H9 (cell line): ENCODE data around the gene CHRM4. TPM values are rescaled to one million over a fixed set of nuclear protein-coding genes. Genes with fewer than 3 reads are reported as not detected.

ENCODE experiments used
- DNase-seq: peaks from one replicate; pipeline ENCODE4 v3.0.0-alpha.2; 2017
- H2AFZ ChIP-seq: one replicate; pipeline ENCODE4 v1.6.1; 2013; ENCODE audit warnings: mild to moderate bottlenecking, low read length, control low read depth, moderate library complexity
- H2AK5ac ChIP-seq: 2 replicates; pipeline ENCODE4 v1.6.1; 2013; ENCODE audit warnings: low read length, control low read depth, mixed read lengths; ENCODE audit not compliant: insufficient read length
- H2BK120ac ChIP-seq: one replicate; pipeline ENCODE4 v1.6.1; 2013; ENCODE audit warnings: low read depth, mild to moderate bottlenecking, low read length, control low read depth, inconsistent platforms; ENCODE audit not compliant: poor library complexity, severe bottlenecking
- H2BK12ac ChIP-seq: 2 replicates; pipeline ENCODE4 v1.6.1; 2013; ENCODE audit warnings: low read length, control low read depth, mixed read lengths, low read depth; ENCODE audit not compliant: insufficient read length
- H2BK15ac ChIP-seq: 2 replicates; pipeline ENCODE4 v1.6.1; 2013; ENCODE audit warnings: low read depth, low read length, control low read depth
- H2BK20ac ChIP-seq: one replicate; pipeline ENCODE4 v1.6.1; 2013; ENCODE audit warnings: low read depth, mild to moderate bottlenecking, low read length, control low read depth, inconsistent platforms; ENCODE audit not compliant: poor library complexity, severe bottlenecking
- H2BK5ac ChIP-seq: 2 replicates; pipeline ENCODE4 v1.6.1; 2013; ENCODE audit warnings: low read length, control low read depth, mixed read lengths; ENCODE audit not compliant: insufficient read length
- H3K14ac ChIP-seq: 2 replicates; pipeline ENCODE4 v1.6.1; 2013; ENCODE audit warnings: low read length, control low read depth; ENCODE audit not compliant: insufficient read depth
- H3K18ac ChIP-seq: 2 replicates; pipeline ENCODE4 v1.6.1; 2013; ENCODE audit warnings: low read depth, mild to moderate bottlenecking, mixed read lengths, low read length, control low read depth; ENCODE audit not compliant: insufficient read length
- H3K23ac ChIP-seq: 2 replicates; pipeline ENCODE4 v1.6.1; 2013; ENCODE audit warnings: low read length, control low read depth, mixed read lengths, low read depth; ENCODE audit not compliant: insufficient read length
- H3K23me2 ChIP-seq: 2 replicates; pipeline ENCODE4 v1.6.1; 2013; ENCODE audit warnings: low read depth, mild to moderate bottlenecking, mixed read lengths, low read length, control low read depth; ENCODE audit not compliant: insufficient read length, poor library complexity, severe bottlenecking
- H3K27ac ChIP-seq: 2 replicates; pipeline ENCODE4 v1.5.1; 2013; ENCODE audit warnings: low read length, control low read depth, mixed read lengths, low read depth; ENCODE audit not compliant: insufficient read length
- H3K27me3 ChIP-seq: 2 replicates; pipeline ENCODE4 v1.6.1; 2013; ENCODE audit warnings: low read length, control low read depth, inconsistent platforms; ENCODE audit not compliant: insufficient read depth
- H3K4ac ChIP-seq: 2 replicates; pipeline ENCODE4 v1.6.1; 2013; ENCODE audit warnings: low read depth, mild to moderate bottlenecking, control low read depth, inconsistent platforms, low read length, moderate library complexity
- H3K4me1 ChIP-seq: 2 replicates; pipeline ENCODE4 v1.6.1; 2013; ENCODE audit warnings: low read length, control low read depth, inconsistent platforms; ENCODE audit not compliant: insufficient read depth
- H3K4me2 ChIP-seq: 2 replicates; pipeline ENCODE4 v1.6.1; 2013; ENCODE audit warnings: low read length, control low read depth, mixed read lengths; ENCODE audit not compliant: insufficient read length, insufficient read depth
- H3K56ac ChIP-seq: 2 replicates; pipeline ENCODE4 v1.6.1; 2013; ENCODE audit warnings: low read depth, mild to moderate bottlenecking, mixed read lengths, low read length, control low read depth; ENCODE audit not compliant: insufficient read length
- H3K79me1 ChIP-seq: 2 replicates; pipeline ENCODE4 v1.6.1; 2013; ENCODE audit warnings: low read depth, mild to moderate bottlenecking, moderate library complexity, low read length, control low read depth, inconsistent platforms; ENCODE audit not compliant: insufficient read depth, poor library complexity, severe bottlenecking
- H3K79me2 ChIP-seq: 2 replicates; pipeline ENCODE4 v1.6.1; 2013; ENCODE audit warnings: low read length, control low read depth, inconsistent platforms; ENCODE audit not compliant: insufficient read depth
- H3K9ac ChIP-seq: 2 replicates; pipeline ENCODE4 v1.6.1; 2013; ENCODE audit warnings: low read length, control low read depth, mixed read lengths; ENCODE audit not compliant: insufficient read length; ENCODE audit errors: extremely low read depth
- H3K9me3 ChIP-seq: one replicate; pipeline ENCODE4 v1.6.1; 2013; ENCODE audit warnings: low read depth, low read length, inconsistent platforms; ENCODE audit not compliant: control insufficient read depth
- H3T11ph ChIP-seq: one replicate; pipeline ENCODE4 v1.6.1; 2013; ENCODE audit warnings: mild to moderate bottlenecking, low read length, control low read depth, inconsistent platforms
- H4K20me1 ChIP-seq: one replicate; pipeline ENCODE4 v1.6.1; 2013; ENCODE audit not compliant: control insufficient read depth, insufficient read length, insufficient read depth
- H4K5ac ChIP-seq: 2 replicates; pipeline ENCODE4 v1.6.1; 2013; ENCODE audit warnings: low read depth, mild to moderate bottlenecking, mixed read lengths, low read length, control low read depth; ENCODE audit not compliant: insufficient read length
- H4K8ac ChIP-seq: replicated peaks from 2 replicates; pipeline ENCODE4 v1.6.1; 2013; ENCODE audit warnings: low read length, control low read depth, mixed read lengths, low read depth; ENCODE audit not compliant: insufficient read length
- H4K91ac ChIP-seq: 2 replicates; pipeline ENCODE4 v1.6.1; 2013; ENCODE audit warnings: low read depth, mild to moderate bottlenecking, moderate library complexity, mixed read lengths, low read length, control low read depth; ENCODE audit not compliant: insufficient read length
- H3K27ac Mint-ChIP-seq, 3 experiments: 2 replicates in 2 of 3; 3 replicates in 1 of 3; pipeline ENCODE4 v1.8.0; 2020 to 2021; ENCODE audit warnings: mixed read lengths in 3 of 3, mild to moderate bottlenecking in 1 of 3, moderate library complexity in 1 of 3
- H3K27me3 Mint-ChIP-seq: 2 replicates; pipeline ENCODE4 v1.8.0; 2021; ENCODE audit warnings: low read depth, mild to moderate bottlenecking, moderate library complexity, mixed read lengths
- H3K36me3 Mint-ChIP-seq, 3 experiments: 2 replicates in 2 of 3; 3 replicates in 1 of 3; pipeline ENCODE4 v1.8.0; 2020 to 2021; ENCODE audit warnings: low read depth in 3 of 3, mixed read lengths in 3 of 3; ENCODE audit not compliant: insufficient read depth in 1 of 3
- H3K4me1 Mint-ChIP-seq, 2 experiments: 2 replicates each; pipeline ENCODE4 v1.8.0; 2020; ENCODE audit warnings: mixed read lengths in 2 of 2
- H3K4me3 Mint-ChIP-seq, 2 experiments: 2 replicates in 1 of 2; 3 replicates in 1 of 2; pipeline ENCODE4 v1.8.0; 2020 to 2021; ENCODE audit warnings: mild to moderate bottlenecking in 2 of 2, mixed read lengths in 2 of 2, moderate library complexity in 1 of 2
- H3K9me3 Mint-ChIP-seq, 2 experiments: 2 replicates in 1 of 2; 3 replicates in 1 of 2; pipeline ENCODE4 v1.8.0; 2020; ENCODE audit warnings: mild to moderate bottlenecking in 2 of 2, mixed read lengths in 2 of 2, moderate library complexity in 1 of 2
- WGBS: extraction: QIAGEN DNeasy Blood & Tissue Kit; methylation state at CpG from one replicate; pipeline ENCODE4 v1.1.7; 2013; ENCODE audit warnings: missing lambda C conversion rate, low lambda C conversion rate, mixed read lengths; ENCODE audit not compliant: insufficient read length; ENCODE audit errors: extremely low coverage; 5-methylcytosine and 5-hydroxymethylcytosine counted together
- total RNA-seq: library from RNA; stranded (reverse); gene quantifications from 2 replicates; pipeline ENCODE4 v1.2.1, GENCODE V29; 2021
- TF ChIP-seq, protein P1 (sequence below): fragments of 200-600 bp; sonication (generic); conservative IDR thresholded peaks from 3 replicates; pipeline ENCODE4 v1.8.0; 2021; ENCODE audit warnings: antibody characterized with exemption, mild to moderate bottlenecking

The CHRM4 gene
- total RNA-seq, 1 experiment from 2014 or later: 1.0 TPM

DNA sequence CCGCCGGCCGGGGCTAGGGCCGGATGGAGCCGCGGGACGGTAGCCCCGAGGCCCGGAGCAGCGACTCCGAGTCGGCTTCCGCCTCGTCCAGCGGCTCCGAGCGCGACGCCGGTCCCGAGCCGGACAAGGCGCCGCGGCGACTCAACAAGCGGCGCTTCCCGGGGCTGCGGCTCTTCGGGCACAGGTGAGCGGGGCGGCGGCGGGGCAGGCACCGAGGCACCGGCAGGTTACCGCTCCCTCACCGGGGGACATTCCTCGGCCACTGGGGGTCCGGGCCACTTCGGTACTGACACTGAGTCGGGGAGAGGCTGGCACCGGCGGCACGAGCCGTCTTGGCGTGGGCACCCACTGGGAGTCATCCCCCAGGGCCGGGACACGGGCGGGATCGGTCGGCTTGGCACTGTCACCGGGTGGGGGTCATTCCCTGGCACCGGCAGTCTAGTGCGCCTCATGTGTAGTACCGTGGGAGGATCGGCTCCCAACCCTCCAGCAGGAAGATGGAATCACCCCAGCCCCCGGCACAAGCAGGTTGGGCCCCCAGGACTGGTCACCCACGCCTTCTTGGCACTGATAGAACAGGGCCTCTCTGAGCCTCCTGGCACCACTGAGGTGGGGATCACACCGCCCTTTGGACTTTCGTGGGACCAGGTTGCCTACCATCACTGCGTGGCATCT lies 43.8 kb downstream of the CHRM4 start:
- no peak overlapping the region for H2AK5ac ChIP-seq
- H3K23ac ChIP-seq: no peak overlapping the region
- H2BK15ac ChIP-seq: no peak overlapping the region
- Mint-ChIP-seq H3K36me3 (peaks cover 0 to 4% (median 0%) of the 10 kb centered on the region in 3 experiments; a peak in 1 of 7 replicates), H3K4me1 (peaks cover 71 to 72% of the 10 kb centered on the region in 2 experiments), H3K27me3 (peaks cover 10% of the 10 kb centered on the region), H3K4me3 (peak overlapping the region; percentile 77 to 87), H3K9me3 (no peaks in the 10 kb centered on the region; a peak in 2 of 5 replicates), H3K27ac (no peak overlapping the region)
- H3K14ac ChIP-seq: no peak overlapping the region; the same call in 1 of the 2 replicates
- H2BK5ac ChIP-seq: no peak overlapping the region
- no peak overlapping the region for H4K8ac ChIP-seq
- H3K27ac ChIP-seq: no peak overlapping the region
- no peak overlapping the region for H4K91ac ChIP-seq
- H3K56ac ChIP-seq: no peak overlapping the region
- no peaks in the 10 kb centered on the region for H3K27me3 ChIP-seq
- H4K20me1 ChIP-seq: peaks cover 5% of the 10 kb centered on the region
- H3K9ac ChIP-seq: peak overlapping the region; percentile 60
- no peaks in the 10 kb centered on the region for H3K9me3 ChIP-seq
- peak overlapping the region; percentile 93 for H3K4me2 ChIP-seq
- no CpG with 5 or more reads among the region's 63 CpGs for WGBS
- no peak overlapping the region for H2BK12ac ChIP-seq
- peaks cover 25% of the 10 kb centered on the region; the same call in 1 of the 2 replicates for H3K4me1 ChIP-seq
- H3K18ac ChIP-seq: no peak overlapping the region
- peaks cover 10% of the 10 kb centered on the region for H3K23me2 ChIP-seq
- no peak overlapping the region for H3T11ph ChIP-seq
- no peak for DNase-seq
- H3K79me1 ChIP-seq: peaks cover 8% of the 10 kb centered on the region
- TF ChIP-seq, protein P1, sequence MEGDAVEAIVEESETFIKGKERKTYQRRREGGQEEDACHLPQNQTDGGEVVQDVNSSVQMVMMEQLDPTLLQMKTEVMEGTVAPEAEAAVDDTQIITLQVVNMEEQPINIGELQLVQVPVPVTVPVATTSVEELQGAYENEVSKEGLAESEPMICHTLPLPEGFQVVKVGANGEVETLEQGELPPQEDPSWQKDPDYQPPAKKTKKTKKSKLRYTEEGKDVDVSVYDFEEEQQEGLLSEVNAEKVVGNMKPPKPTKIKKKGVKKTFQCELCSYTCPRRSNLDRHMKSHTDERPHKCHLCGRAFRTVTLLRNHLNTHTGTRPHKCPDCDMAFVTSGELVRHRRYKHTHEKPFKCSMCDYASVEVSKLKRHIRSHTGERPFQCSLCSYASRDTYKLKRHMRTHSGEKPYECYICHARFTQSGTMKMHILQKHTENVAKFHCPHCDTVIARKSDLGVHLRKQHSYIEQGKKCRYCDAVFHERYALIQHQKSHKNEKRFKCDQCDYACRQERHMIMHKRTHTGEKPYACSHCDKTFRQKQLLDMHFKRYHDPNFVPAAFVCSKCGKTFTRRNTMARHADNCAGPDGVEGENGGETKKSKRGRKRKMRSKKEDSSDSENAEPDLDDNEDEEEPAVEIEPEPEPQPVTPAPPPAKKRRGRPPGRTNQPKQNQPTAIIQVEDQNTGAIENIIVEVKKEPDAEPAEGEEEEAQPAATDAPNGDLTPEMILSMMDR: no peak
- no peak overlapping the region for H2BK120ac ChIP-seq
- H3K4ac ChIP-seq: no peak overlapping the region
- H4K5ac ChIP-seq: no peak overlapping the region
- H3K79me2 ChIP-seq: peaks cover 13% of the 10 kb centered on the region; the same call in 1 of the 2 replicates
- H2BK20ac ChIP-seq: no peak overlapping the region
- no peak overlapping the region for H2AFZ ChIP-seq
